ENCODE measurements around the gene C19orf38. TPM values are rescaled to one million over a fixed set of nuclear protein-coding genes. Genes with fewer than 3 reads are reported as not detected.

C19orf38 gene
- total and polyA plus RNA-seq, 2 of the 4 experiments (the other 2 are of a cell fraction) = 0.18 to 0.19 TPM

DNA sequence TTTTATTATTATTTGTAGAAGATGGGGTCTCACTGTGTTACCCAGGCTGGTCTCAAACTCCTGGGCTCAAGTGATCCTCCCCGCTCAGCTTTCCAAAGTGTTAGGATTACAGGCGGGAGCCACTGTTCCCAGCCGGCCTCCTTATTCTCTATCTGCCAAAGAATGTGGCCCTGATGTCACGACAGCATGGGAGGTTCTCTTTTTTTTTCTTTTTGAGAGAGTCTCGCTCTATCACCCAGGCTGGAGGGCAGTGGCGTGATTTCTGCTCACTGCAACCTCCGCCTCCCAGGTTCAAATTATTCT is 46.6 kb downstream of the C19orf38 start:
- H4K20me1 ChIP-seq (ENCODE audit: insufficient read depth, low read length) = peaks cover 72% of the 10 kb centered on the region
- H3K27me3 ChIP-seq (ENCODE audit: control insufficient read depth, insufficient read depth, low read length) = no peaks in the 10 kb centered on the region
- no CpG with 5 or more reads among the region's 7 CpGs for WGBS, 2 experiments (ENCODE audit: extremely low coverage in 2 of 2, insufficient read length in 1 of 2)
- no peak overlapping the region for H4K5ac ChIP-seq (ENCODE audit: low read depth, low read length)
- DNase-seq (no peak), ATAC-seq (ENCODE audit: low read depth) (no peak)
- no peak overlapping the region for H3K27ac ChIP-seq (ENCODE audit: insufficient read depth, low read length)
- no peak overlapping the region for H3K4ac ChIP-seq (ENCODE audit: low read depth, low read length)
- CTCF ChIA-PET = no interaction called here
- H2AK9ac ChIP-seq (replicated peaks; ENCODE audit: low read depth, low read length, poor library complexity) = no peak overlapping the region
- H3K56ac ChIP-seq (ENCODE audit: extremely low read depth, insufficient read depth, low read length) = no peak overlapping the region
- no peaks in the 10 kb centered on the region for H3K9me3 ChIP-seq (ENCODE audit: control insufficient read depth, insufficient read depth, low read length)
- no peak overlapping the region for H3K4me3 ChIP-seq (ENCODE audit: insufficient read depth, low read depth, low read length)
- no peak overlapping the region for H2BK15ac ChIP-seq (ENCODE audit: low read depth, low read length)
- H2BK120ac ChIP-seq (ENCODE audit: low read depth, low read length) = no peak overlapping the region
- H3K23ac ChIP-seq (ENCODE audit: low read depth, low read length) = no peak overlapping the region
- peaks cover 16% of the 10 kb centered on the region for H3K4me1 ChIP-seq (ENCODE audit: control insufficient read depth, insufficient read depth, low read length)
- no peak overlapping the region for H3K18ac ChIP-seq (ENCODE audit: low read depth, low read length)
- in situ Hi-C loops (cut with MboI; ENCODE audit: low sequenced_read_pairs) = no loop called here
- no peak overlapping the region for H2AFZ ChIP-seq (replicated peaks; ENCODE audit: low read length, poor library complexity)
- no peak overlapping the region for H2BK5ac ChIP-seq (ENCODE audit: low read depth, low read length, poor library complexity, severe bottlenecking)
- dilution Hi-C loops (cut with HindIII; ENCODE audit: low sequenced_read_pairs, unreplicated experiment) = no loop called here
- H3K14ac ChIP-seq (replicated peaks; ENCODE audit: low read depth, low read length) = no peak overlapping the region
- H3K4me2 ChIP-seq (ENCODE audit: low read depth, low read length) = no peak overlapping the region
- H3K79me1 ChIP-seq (ENCODE audit: low read depth in 1 of 2, low read length in 2 of 2) = peaks cover 32 to 87% of the 10 kb centered on the region in 2 experiments
- H2AK5ac ChIP-seq (ENCODE audit: low read depth, low read length) = no peak overlapping the region
- no TSS peak for BruUV-seq (replicated peaks)
- H4K91ac ChIP-seq (ENCODE audit: insufficient read depth, low read depth, low read length) = no peak overlapping the region
- H3K9me1 ChIP-seq (ENCODE audit: insufficient read depth, low read length) = peaks cover 31% of the 10 kb centered on the region
- TF ChIP-seq RCOR1 (IDR thresholded peaks at IDR 0.05; ENCODE audit: insufficient replicate concordance, low read length) (no peak), MXI1 (IDR thresholded peaks at IDR 0.05; ENCODE audit: borderline replicate concordance, low read depth, low read length) (no peak), CHD1 (IDR thresholded peaks at IDR 0.05; ENCODE audit: low read depth, low read length) (no peak), ELK1 (IDR thresholded peaks at IDR 0.05; ENCODE audit: borderline replicate concordance, low read depth, low read length) (no peak), CTCF (conservative IDR thresholded peaks at IDR 0.05; ENCODE audit: low read depth, low read length) (no peak), MAZ (IDR thresholded peaks at IDR 0.05; ENCODE audit: borderline replicate concordance, low read depth, low read length) (no peak), MAFK (IDR thresholded peaks at IDR 0.05; ENCODE audit: low read depth, low read length) (no peak), RAD21 (IDR thresholded peaks at IDR 0.05; ENCODE audit: low read length) (no peak), USF2 (IDR thresholded peaks at IDR 0.05; ENCODE audit: low read depth, low read length) (no peak), RFX5 (IDR thresholded peaks at IDR 0.05; ENCODE audit: low read depth, low read length) (no peak), SMC3 (IDR thresholded peaks at IDR 0.05; ENCODE audit: low read depth, low read length) (no peak), NFE2L2 (IDR thresholded peaks at IDR 0.05; ENCODE audit: low read depth, low read length) (no peak), POLR2A (IDR thresholded peaks at IDR 0.05; ENCODE audit: low read depth, low read length) (no peak), CEBPB (IDR thresholded peaks at IDR 0.05; ENCODE audit: low read depth, low read length) (no peak), BHLHE40 (IDR thresholded peaks at IDR 0.05; ENCODE audit: low read depth, low read length) (no peak), FOS (IDR thresholded peaks at IDR 0.05; ENCODE audit: low read depth, low read length) (no peak)
- H3K9ac ChIP-seq (ENCODE audit: low read depth, low read length) = no peak overlapping the region
- intact Hi-C loops (cut with micrococcal nuclease) = no loop called here
- H4K8ac ChIP-seq (ENCODE audit: low read depth in 2 of 2, low read length in 2 of 2) = no peak overlapping the region
- POLR2A ChIA-PET (ENCODE audit: unreplicated experiment) = no interaction called here
- H2BK20ac ChIP-seq (ENCODE audit: low read depth, low read length) = no peak overlapping the region
- H3K36me3 ChIP-seq (ENCODE audit: control insufficient read depth, insufficient read depth, low read length) = no peaks in the 10 kb centered on the region

All from IMR-90 (cell line).